HG02763 (cell line): ENCODE measurements around the gene TMEM158.

Source experiments
- ATAC-seq: cut with Tn5 transposase; IDR thresholded peaks from one replicate; pipeline ENCODE4 v1.9.1; 2021; ENCODE audit warnings: mild to moderate bottlenecking, moderate library complexity; ENCODE audit not compliant: unreplicated experiment

The TMEM158 gene

DNA sequence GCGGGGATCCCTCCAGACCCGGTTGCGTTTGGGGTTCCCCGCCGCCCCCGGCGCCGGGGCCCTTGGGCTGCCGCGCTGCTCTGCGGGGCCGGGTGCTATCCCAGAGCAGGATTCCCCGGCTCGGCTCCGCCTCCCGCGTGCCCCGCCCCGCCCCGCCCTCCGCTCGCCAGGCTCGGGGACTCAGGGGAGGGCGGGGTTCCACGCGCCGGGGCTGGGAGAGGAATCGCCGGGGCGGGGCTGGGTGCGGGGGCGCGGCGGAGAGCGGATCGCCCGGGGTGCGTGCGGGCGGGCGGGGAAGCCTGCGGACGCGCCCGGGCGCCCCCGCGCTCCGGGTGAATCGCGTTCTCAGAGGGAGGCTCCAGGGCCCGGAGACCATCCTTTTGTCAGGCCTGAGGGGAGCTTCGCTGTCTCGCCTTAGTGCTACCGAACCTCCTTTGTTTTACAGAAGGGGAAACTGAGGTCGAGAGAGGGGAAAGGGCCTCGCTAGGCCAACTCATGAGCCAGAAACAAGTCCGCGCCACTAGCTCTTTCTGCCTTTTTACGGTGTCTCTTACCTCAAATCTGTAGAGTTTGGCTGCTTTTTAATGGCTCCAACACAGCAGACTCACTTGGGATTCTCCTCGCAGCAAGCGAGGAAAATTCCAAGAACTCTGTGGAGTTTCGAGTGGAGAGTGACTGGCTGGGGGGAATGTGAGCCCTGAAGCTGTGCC lies at the start of gene TMEM158:
TMEM158 (minus strand) TSS at position 82 of the 710 bp plus-strand sequence. CDS start 260 bp downstream, outside the sequence.
- peak; percentile 66 for ATAC-seq

DNA sequence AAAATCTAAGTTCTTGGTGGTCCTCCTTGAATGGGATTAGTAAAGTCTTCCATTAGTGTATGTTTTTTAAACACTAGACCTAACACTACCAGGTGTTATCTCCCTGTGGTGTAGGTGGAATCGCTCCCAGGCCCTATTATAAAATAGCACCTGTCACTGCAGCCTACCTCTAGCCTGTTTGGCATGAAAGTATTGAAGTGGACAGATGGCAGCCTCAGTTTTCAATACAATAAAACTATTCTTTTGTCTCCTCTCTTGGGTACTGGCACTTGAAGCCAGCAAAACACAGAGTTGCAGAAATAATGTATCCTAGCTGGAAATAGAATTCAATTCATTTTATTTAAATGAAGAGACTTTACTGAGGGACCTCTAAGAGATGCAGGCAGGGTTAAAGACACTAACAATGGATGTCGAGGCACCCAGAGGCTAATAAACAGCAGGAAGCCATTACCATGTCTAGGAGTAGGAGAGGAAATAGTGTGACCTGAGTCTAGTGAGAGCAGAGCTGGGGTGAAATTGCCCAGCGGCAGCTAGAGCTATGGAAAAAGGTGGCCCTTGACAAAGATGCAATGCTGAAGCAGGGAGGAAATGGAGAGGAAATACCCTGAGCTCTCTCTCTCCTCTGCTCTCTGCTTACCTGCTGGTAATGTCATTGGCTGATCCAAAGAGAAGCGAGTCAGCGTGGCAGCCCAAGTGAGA lies 49.1 kb upstream of the TMEM158 start:
- no peak for ATAC-seq

DNA sequence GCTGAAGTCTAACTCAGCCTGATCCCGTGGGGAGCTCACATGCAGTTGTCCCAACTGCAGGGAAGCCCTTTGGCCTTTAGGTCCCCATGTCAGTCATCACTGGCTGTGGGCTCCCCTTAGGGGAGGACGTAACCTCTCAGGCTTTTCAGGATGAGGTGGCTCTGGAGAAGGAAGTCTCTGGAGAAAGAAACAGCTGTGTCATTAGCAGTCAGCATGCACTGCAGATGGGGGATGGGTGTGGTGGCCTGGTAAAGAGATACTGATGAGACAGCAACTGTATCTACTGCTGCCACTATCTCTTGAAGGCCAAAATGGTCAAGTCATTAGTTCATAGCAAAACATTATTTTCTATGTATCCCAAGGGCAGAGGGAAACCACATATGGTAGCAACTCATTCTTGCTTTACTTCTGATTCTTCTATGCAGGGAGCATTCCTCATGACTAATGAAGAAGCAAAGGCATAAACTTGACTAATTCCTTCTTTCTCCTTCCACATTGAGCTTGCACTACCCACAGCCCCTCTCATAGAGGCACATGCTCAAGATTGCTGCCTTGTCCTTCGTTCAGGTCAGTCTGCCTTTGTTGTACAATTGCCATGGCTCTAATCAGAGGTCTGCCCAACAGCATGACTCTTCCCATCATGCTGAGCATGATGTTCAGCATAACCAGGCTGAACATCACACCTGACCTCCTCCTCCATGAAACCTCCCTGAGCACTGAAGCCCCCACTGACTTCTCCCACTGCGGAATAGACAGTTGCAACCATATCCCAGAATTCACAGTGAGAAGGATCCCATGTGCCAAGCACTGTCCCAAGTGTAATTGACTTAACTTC lies 47.8 kb upstream of the TMEM158 start:
- ATAC-seq, result no peak

DNA sequence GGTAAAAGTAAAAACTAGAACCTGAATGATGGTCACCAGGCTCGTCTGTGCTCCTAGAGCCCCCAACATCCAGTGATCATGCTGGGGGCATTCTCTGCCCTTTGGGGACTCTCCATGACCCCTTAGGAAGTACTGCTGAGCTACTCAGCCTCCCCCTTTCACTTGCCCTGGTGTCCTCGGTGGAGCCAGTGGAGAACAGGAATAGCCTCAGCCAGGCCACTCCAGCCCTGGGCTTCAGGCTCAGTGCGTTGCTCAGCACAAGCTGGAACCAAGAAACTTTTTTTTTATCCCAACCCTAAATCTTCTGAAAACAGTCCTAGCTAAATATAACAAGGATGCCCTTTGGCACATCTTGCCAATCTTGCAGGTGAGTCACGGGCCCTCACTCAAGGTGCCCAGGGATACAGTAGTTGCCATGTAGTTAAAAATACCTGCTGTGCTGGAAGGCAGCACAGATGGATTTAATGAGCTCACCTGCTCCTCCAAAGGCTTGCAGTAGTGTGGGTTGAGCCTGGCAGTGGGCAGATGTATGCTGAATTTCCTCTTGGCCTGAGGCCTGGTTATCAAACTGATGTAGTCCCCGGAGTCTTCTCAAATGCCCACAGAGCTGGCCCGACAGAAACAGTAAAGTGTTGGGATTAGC lies 46.9 kb upstream of the TMEM158 start:
- ATAC-seq, result no peak

DNA sequence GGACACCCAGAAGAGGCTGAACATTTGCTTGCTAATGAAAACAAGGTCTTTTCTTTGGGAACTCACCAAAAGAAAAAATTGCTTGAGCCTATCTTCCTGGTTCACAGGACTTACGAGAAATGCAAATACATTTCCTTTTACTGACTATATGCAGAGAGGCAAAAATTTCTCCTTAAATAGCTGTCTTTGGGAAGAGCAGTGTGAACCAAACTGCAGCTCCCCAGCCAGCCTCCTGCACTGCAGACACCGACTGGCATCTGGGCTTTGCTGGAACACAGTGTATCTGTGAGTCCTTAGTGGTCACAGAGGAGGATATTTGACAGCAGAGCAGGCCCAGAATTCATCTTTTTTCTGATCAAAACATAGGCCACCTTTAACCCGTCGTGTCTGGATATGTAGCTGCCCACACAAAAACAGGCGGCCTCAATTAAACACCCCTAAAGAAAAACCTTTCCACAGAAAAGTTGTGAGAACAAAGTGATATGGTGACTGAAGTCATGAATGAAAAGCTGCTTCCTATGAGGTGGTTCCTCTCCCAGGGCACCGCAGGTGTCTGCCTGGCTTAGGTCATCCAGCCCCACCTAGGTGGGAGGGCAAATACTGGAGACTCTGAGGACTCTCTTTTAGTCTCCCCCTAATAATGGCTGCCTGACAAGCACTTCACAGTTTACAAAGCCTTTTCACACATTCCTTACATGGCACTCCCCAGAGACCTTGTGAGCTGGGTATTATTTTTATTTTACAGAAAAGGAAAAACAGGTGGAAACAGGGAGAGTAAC lies 46.1 kb upstream of the TMEM158 start:
- no peak for ATAC-seq

DNA sequence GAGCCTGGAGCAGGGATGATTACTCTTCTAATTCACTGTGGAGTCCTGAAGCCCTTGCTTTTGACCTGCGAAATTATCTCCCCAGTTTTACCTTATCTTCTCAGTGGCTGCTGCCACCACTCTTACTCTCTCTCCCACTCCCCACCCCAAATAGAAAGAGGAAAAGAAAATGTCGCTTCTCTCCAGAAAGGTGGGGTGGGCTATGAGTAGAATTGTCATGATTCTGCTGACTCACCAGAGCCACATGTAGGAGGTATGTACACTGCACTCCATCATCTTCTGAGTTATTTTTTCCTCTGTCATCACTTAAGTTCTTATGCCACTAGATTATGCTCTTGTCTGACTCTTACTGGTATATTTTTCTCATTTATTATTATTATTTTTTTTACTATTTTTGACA lies 43.9 kb upstream of the TMEM158 start:
- ATAC-seq, result no peak

DNA sequence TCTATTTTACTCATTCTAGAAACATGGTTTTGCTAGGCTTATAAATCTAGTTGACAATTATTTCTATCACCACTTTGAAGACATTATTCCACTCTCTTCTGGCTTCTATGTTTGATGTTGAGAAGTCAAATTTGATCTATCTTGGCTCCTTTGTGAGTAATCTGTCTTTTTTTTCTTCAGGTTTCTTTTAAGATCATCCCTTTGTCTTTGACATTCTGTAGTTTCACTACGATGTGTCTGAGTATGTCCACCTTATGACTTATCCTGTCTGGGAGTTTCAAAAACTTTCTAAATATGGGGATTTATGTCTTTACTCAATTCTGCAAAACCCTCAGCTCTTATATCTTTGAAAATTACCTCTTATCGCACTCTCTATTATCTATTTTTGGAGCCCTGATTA lies 41.0 kb upstream of the TMEM158 start:
- ATAC-seq, result no peak

DNA sequence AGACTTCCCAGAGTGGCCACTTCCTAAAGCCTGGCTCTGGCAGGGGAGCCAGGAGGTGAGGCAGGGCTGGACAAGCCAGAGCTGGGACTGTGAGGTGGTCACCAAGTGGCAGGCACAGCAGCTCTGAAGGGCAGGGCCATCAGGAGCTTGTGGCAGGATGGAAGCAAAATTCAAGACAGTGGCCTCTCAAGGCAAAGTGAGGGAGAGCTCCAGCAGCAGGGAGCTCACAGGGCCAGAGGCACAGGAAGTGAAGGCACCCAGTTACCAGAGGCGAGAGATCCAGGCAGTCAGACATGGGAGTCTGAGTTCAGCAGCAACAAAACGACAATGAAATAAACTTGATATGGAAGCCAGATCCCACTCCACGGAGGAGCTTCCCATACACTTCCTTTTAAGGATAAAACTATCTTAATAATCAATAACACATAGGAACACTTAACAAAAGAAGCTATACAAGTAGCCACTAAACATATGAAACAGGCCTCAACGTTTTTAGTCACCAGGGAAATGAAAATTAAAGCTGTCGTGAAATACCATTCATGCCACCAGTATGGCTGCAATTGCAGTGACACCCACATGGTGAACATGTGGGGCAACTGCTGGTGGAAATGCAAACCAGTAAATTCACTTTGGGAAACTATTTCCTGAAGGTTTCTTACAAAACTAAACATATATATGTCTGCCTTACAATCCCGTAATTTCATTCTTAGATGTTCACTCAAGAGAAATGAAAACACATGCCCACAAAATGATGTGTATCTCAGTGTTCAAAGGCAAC lies 35.4 kb upstream of the TMEM158 start:
- ATAC-seq, result no peak

DNA sequence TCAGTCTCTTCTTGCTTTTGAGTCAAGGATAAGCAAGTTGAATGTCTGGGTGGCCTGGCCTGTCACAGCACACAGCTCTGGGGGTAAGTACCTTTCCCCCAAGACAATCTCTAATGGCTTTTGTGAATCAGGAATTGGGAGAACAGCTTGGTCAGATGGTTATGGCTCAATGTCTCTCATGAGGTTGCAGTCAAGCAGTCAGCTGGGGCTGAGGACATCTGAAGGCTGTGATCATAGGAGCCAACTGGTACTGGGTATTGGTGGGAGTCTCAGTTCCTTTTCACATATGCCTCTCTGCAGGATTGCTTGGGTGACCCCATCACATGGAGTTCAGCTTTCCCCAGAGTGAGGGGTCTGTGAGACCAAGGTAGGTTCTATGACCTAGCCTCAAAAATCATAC lies 33.0 kb upstream of the TMEM158 start:
- no peak for ATAC-seq

DNA sequence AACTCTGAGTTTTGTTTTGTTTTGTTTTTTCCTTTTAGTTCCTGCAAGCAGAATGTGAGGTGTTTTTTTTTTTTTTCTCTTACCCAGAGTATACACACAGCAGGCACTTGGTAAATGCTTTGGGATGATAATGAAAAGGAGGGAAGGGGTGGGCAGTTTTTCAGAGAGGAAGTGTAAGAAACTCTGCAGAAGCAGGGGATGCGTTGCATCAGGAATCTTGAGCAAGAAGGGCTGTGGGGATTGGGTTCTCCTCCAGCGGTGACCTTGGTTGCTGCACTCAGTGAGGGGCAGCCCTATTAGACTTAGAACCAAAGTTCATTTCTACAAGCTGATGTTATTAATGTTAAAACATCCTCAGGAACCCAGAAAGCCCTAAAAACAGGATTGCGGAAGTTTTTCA lies 32.2 kb upstream of the TMEM158 start:
- ATAC-seq, result no peak

DNA sequence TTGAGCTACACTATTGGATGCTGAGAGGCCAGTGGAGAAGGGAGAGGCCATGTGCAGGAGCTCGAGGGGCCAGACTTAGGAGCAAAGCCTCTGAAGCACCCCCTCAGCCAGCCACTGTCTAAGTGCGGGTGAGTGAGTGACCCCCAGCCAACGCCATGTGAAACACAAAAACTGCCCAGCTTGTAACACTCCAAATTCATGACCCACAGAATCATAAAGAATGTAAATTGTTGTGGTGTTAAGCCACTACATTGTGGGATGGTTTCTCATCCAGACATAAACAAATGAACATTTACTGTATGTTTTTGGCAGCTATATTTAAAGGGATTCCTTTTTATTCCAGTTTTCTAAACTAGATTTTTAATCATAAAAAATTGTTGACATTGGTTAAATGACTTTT lies 27.2 kb upstream of the TMEM158 start:
- ATAC-seq, result no peak

DNA sequence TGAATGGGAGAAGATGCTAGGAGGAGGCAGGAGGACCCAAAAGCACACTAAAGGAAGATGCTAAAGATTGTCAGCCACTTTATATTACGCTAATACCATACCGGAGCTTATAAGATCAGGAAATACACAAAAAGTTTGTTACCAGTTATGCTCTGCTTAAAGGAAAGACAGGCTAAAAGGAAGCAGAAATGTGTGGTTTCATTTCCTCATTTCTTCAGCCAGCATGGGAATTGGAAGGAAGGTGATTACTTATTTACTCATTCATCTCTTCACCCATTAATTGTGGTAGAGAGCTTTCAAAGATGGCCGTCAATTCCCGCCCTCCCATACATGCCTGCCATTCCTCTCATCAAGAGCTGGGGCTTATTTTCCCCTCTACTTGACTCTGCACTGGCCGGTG lies 26.7 kb upstream of the TMEM158 start:
- no peak for ATAC-seq

DNA sequence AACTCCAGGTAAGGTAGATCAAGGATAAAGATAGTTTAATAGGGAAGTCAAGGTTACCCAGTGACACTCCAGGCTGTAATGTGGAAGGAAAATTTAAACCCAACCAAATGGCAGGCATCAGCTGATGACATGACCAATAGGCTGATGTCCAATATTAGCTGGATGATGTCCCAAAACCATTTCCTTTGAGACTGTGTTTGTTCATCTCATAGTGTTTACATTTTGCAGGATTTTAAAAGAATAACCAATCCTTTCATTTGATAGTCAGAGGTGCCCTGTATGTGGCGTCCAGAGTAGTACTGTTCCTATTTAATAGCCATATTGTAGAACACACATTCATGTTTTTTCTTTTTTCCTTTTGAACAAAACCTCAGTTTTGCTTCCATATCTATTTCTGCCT lies 23.3 kb upstream of the TMEM158 start:
- no peak for ATAC-seq

DNA sequence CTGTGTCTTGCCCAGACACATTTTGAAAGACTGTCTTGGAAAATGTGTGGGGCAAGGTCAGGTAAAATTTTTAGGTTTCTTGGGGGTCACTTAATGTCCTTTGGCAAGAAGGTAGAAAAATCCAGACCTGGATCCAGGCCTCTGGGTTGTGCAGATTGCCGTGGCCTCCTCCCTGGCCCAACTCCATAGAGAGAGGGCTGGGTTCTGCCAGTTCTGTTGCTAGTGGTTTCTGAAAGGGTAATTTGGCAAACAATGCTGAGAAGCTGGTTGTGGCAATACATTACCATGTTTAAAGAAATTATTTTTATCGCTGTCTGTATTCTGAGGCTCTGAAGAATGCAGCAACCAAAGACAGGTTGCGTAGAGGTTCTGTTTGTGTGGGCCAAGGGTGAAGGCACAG lies 20.2 kb upstream of the TMEM158 start:
- no peak for ATAC-seq

DNA sequence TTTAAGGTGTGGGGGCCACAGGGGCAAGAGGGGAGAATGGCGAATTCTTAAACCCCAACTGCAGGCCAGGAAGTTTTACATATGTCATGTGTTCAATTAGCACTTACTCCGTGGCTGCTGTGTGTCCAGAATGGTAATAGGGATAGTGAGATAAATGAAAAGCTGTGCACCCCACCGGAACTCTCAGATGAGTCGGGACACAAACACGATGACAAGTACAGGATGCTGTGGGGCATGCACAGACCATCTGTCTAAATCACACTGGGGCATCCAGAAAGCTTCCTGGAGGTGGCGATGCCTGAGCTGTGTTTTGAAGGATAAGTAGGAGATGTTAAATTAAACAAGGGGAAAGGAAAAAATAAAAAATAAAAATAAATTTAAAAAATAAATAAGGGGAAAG lies 18.3 kb upstream of the TMEM158 start:
- ATAC-seq, result no peak

DNA sequence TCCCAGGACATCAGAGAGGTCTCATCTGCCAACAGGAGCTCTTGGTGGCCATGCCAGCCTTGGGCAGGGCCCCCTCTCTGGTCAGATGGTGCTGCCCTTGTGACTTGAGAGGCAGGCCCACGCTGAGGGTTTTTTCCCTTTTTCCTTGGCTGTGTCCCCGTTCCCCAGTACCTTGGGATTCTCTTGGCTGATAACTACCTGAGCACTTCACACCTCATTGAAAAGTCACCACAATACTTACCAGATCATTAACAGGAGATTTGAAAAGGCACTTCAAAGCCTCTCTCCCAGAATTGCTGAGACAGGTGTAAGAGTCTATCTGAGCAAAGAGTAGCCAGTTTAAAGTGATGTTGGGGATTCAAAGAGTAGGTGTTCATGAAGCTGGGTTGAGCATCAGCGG lies 15.1 kb upstream of the TMEM158 start:
- ATAC-seq, result no peak

DNA sequence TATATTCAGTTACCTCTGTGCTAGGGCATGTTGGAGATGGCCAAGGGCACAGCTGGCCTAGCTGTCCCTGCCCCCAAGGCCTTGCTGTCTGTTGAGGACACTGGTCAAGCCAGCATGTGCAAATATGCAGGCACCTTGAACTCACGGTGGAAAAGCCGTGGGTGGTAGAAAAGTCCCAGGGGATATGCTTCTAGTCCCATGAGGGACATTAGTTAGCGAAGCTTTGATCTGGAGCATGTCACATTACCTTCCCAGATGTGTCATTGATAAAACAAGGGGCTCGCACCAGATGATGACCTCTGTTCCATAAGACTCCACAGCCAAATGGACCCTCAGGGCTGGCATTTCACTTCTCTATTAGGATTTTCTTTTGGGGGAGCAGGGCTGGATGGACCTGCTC lies 14.2 kb upstream of the TMEM158 start:
- ATAC-seq, result no peak

DNA sequence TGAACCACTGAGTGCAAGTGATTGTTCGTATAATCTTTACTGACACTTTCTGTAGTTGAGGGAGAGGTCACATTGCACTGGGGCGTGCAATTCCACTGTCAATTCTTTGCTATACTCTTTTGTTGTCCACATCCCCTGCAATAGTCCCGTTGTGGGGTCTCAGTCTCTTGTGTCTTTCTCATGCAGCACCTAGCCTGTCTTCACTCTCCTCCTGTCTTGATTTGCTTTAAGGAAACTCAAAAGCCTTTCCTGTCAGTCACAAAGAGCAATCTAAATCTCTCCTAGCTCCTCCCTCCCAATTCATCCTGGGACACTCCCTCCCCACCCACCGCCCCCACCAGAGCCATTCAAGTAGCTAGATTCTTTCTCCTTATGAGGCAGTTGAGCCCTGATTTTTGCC lies 13.2 kb upstream of the TMEM158 start:
- ATAC-seq, result no peak

DNA sequence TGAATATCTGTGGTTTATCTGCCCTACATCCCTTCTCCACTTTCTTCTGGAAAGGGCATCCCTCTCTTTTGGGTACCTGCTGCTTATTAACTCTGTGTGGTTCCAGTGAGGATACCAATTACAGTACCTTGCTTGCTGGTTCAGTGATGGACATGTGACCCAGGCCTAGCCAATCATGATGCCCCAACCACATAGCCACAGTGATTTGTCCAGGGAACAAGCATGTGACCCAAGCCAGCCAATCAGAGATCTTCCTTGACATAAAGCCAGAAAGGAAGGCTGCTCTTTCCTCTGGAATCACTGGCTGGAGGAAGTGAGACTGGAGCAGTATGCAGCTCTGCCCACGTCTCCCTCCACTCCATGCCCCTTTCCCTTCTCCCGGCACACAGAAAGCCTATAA lies 10.9 kb upstream of the TMEM158 start:
- ATAC-seq, result no peak

DNA sequence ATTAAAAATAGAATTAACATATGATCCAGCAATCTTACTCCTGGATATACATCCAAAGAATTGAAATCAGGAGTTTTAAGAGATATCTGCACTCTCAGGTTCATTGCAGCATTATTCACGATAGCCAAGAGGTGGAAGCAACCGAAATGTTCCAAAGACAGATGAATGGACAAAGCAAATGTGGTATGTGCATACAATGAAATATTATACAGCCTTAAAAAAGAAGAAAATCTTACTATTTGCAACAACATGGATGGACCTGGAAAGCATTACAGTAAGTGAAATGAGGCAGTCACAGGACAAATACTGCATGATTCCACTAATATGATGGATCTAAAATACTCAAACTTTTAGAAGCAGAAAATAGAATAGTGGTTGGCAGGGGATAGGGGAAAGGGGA lies 9.3 kb upstream of the TMEM158 start:
- no peak for ATAC-seq
